ENCODE results near the gene BICC1. TPM values are rescaled to one million over a fixed set of nuclear protein-coding genes. Genes with fewer than 3 reads are reported as not detected.

BICC1 gene
- total RNA-seq, 4 donors from 2014 or later: 4.7 to 29.7 (median 18.0) TPM

DNA sequence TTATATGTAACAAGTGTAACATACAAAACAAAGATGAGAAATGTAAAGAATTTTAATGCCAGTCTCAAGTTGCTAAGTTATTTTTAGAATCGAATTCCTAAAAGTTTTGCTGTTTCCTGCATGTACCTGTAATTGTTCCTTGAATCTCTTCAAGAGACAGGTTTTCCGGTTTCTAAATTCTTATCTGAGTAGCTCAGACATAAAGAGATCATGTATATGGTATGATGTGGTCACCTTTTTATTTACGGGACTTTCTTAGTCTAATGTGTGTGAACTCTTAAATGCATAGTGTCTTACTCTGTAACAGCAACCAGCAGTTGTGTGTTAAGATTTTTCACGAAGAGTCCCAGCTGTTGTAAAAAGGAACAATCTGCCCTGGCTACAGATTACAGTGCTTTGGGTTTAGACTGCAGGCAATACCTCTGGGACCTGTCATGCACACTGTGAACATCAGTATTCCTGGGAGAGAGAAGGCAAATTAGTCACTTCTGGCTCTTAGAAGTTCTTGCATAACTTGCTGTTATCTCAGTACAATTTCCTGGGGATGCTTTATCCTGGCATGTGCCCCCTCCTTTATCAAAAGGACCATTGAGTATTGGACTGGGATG, 263.4 kb downstream of the BICC1 start:
- in situ Hi-C loops (cut with MboI; ENCODE audit: low sequenced_read_pairs in 4 of 4): loop anchor here in 2 of 4 donors (25.0 kb wide), 2 partner anchors 461 to 836 kb away; no protein-coding TSS in a partner anchor
- Histone ChIP-seq H3K27me3 (no peaks in the 10 kb centered on the region), H3K4me1 (peaks cover 35 to 48% of the 10 kb centered on the region in 2 donors), H3K4me3 (no peak overlapping the region), H3K9me3 (no peaks in the 10 kb centered on the region), H3K36me3 (no peaks in the 10 kb centered on the region), H3K27ac (peak overlapping the region; percentile 3 to 87 (median 33))
- DNase-seq (peak in 1 of 2 donors; percentile 27), ATAC-seq (peak in 1 of 2 donors; percentile 53)
- no peak for TF ChIP-seq POLR2A (IDR thresholded peaks at IDR 0.05)
- TF ChIP-seq, protein P1, sequence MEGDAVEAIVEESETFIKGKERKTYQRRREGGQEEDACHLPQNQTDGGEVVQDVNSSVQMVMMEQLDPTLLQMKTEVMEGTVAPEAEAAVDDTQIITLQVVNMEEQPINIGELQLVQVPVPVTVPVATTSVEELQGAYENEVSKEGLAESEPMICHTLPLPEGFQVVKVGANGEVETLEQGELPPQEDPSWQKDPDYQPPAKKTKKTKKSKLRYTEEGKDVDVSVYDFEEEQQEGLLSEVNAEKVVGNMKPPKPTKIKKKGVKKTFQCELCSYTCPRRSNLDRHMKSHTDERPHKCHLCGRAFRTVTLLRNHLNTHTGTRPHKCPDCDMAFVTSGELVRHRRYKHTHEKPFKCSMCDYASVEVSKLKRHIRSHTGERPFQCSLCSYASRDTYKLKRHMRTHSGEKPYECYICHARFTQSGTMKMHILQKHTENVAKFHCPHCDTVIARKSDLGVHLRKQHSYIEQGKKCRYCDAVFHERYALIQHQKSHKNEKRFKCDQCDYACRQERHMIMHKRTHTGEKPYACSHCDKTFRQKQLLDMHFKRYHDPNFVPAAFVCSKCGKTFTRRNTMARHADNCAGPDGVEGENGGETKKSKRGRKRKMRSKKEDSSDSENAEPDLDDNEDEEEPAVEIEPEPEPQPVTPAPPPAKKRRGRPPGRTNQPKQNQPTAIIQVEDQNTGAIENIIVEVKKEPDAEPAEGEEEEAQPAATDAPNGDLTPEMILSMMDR (IDR thresholded peaks at IDR 0.05 in 4 of 5, conservative IDR thresholded peaks at IDR 0.05 in 1 of 5): no peak
- intact Hi-C loops (cut with DNase I; ENCODE audit: low total_unique reads): no loop called here

DNA sequence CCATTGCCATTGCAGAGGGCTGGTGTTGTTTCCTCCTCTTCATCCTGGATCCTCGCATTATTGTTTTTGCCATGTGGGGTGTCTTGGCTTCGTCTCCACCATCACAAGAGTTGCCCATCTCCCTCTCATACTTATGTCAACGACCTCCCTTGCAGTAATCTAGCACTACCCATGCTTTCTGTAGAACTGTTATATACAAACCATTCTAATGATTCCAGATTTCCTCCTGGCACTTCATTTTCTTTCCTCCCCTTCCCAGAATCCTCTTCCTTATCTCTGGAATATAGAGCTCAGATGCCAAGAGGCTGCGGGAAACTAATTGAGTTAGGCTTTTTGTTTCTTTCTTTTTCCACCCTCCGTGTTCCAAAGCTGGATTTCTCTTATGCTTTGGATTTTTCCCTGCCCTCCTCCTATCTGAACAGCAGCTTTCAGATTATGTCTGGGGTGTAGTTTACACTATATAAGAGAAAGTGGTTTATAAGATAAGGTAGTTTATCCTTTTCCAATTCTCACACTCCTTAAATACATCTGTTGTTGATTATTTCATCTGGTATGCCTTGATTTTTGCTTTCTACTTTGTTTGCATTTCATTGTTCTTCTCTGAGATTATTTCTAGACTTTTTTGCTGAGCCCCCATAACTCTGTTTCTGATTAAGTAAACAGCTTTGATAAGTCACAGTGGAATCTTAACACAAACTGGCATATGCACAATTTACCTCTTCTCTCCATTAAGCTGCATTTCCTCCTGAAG, 264.1 kb downstream of the BICC1 start:
- no peak for ATAC-seq
- intact Hi-C loops (cut with DNase I; ENCODE audit: low total_unique reads) (no loop called here), in situ Hi-C loops (cut with MboI; ENCODE audit: low sequenced_read_pairs in 4 of 4) (loop anchor here in 2 of 4 donors (25.0 kb wide), 2 partner anchors 461 to 836 kb away; no protein-coding TSS in a partner anchor)
- no peak for DNase-seq
- Histone ChIP-seq H3K36me3 (no peaks in the 10 kb centered on the region), H3K27ac (peak overlapping the region in 2 of 4 donors; percentile 3 to 87), H3K9me3 (no peaks in the 10 kb centered on the region), H3K27me3 (no peaks in the 10 kb centered on the region), H3K4me3 (no peak overlapping the region), H3K4me1 (peaks cover 35 to 43% of the 10 kb centered on the region in 2 donors)
- TF ChIP-seq POLR2A (IDR thresholded peaks at IDR 0.05): no peak
- TF ChIP-seq, protein P1 (IDR thresholded peaks at IDR 0.05 in 4 of 5, conservative IDR thresholded peaks at IDR 0.05 in 1 of 5): no peak

DNA sequence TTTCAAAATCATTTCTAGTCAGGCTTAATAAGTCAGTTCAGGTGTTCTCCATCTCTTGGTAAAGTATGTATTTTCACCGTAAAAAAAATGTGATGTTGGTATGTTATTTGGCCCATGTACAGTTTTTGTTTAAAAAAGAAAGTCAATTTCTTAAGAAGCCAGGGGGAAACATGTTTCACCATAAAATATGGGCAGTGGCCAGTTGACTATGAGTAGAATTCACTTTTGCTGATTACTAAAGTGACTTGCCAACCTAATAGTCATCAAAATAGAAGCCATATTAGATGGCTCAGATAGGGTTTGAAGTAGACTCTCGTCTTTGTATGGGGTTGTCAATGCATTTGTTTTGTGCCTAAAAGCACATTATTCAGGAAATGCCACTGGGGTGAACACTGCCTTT, 266.3 kb downstream of the BICC1 start:
- in situ Hi-C loops (cut with MboI; ENCODE audit: low sequenced_read_pairs in 4 of 4): loop anchor here in 2 of 4 donors (25.0 kb wide), 2 partner anchors 458 to 833 kb away; no protein-coding TSS in a partner anchor
- H3K27me3 ChIP-seq: no peaks in the 10 kb centered on the region
- DNase-seq: no peak
- intact Hi-C loops (cut with DNase I; ENCODE audit: low total_unique reads): no loop called here
- no peak for TF ChIP-seq POLR2A (IDR thresholded peaks at IDR 0.05)
- TF ChIP-seq, protein P1 (IDR thresholded peaks at IDR 0.05 in 4 of 5, conservative IDR thresholded peaks at IDR 0.05 in 1 of 5): no peak
- peaks cover 27 to 33% of the 10 kb centered on the region in 2 donors for H3K4me1 ChIP-seq
- H3K4me3 ChIP-seq: no peak overlapping the region
- H3K36me3 ChIP-seq: no peaks in the 10 kb centered on the region
- H3K9me3 ChIP-seq: no peaks in the 10 kb centered on the region
- H3K27ac ChIP-seq: peak overlapping the region in 2 of 4 donors; percentile 5 to 24
- no peak for ATAC-seq

DNA sequence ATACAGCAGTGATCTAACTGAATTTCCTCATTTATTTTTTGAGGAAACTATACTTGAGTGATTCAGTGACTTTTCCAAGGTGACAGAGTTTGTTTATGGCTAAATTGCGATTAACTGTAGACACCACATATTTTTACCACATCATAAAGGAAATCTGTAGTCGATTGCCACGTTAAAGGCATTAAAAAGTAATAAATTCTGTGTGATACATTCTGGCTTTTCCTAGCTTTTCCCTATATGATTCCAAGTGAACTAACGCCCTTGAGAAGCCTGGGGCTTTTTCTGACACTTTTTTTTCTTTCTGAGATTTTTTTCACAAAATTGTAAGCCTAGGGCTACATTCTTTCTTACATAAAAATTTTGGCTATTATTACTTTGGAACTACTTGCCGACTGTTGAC, 266.9 kb downstream of the BICC1 start:
- intact Hi-C loops (cut with DNase I; ENCODE audit: low total_unique reads): no loop called here

More for the DNA sequence above, 266.9 kb downstream of the BICC1 start:
- ATAC-seq: no peak
- H3K4me3 ChIP-seq: no peak overlapping the region
- no peaks in the 10 kb centered on the region for H3K9me3 ChIP-seq
- H3K27ac ChIP-seq: peak overlapping the region in 2 of 4 donors; percentile 24 to 32
- peaks cover 24 to 26% of the 10 kb centered on the region in 2 donors for H3K4me1 ChIP-seq
- in situ Hi-C loops (cut with MboI; ENCODE audit: low sequenced_read_pairs in 4 of 4): loop anchor here in 2 of 4 donors (25.0 kb wide), 2 partner anchors 458 to 833 kb away; no protein-coding TSS in a partner anchor
- no peaks in the 10 kb centered on the region for H3K36me3 ChIP-seq
- no peak for DNase-seq
- no peaks in the 10 kb centered on the region for H3K27me3 ChIP-seq
- TF ChIP-seq, protein P1 (IDR thresholded peaks at IDR 0.05 in 4 of 5, conservative IDR thresholded peaks at IDR 0.05 in 1 of 5): no peak
- TF ChIP-seq POLR2A (IDR thresholded peaks at IDR 0.05): no peak
